Immature natural killer cell (primary cell): ENCODE results near the gene C1GALT1C1. TPM values are rescaled to one million over a fixed set of nuclear protein-coding genes. Genes with fewer than 3 reads are reported as not detected.

Experiments used
- DNase-seq, 3 donors: peaks; one replicate each; pipeline ENCODE4 v3.0.0; 2022; ENCODE audit warnings: mixed read lengths in 1 of 3
- H3K27ac Mint-ChIP-seq, 6 donors: one replicate each; pipeline ENCODE4 v1.8.0; 2020; ENCODE audit warnings: mixed read lengths in 6 of 6, mild to moderate bottlenecking in 5 of 6, inconsistent platforms in 4 of 6, moderate library complexity in 3 of 6
- H3K27me3 Mint-ChIP-seq, 3 donors: one replicate each; pipeline ENCODE4 v1.8.0; 2020 to 2021; ENCODE audit warnings: low read depth in 3 of 3, mild to moderate bottlenecking in 3 of 3, mixed read lengths in 3 of 3, moderate library complexity in 3 of 3, inconsistent platforms in 1 of 3
- H3K36me3 Mint-ChIP-seq, 3 donors: one replicate each; pipeline ENCODE4 v1.8.0; 2020; ENCODE audit warnings: mixed read lengths in 3 of 3, inconsistent platforms in 2 of 3, mild to moderate bottlenecking in 2 of 3
- H3K4me1 Mint-ChIP-seq, 2 donors: one replicate each; pipeline ENCODE4 v1.8.0; 2020; ENCODE audit warnings: inconsistent platforms in 2 of 2, mild to moderate bottlenecking in 2 of 2, mixed read lengths in 2 of 2, moderate library complexity in 1 of 2
- H3K4me3 Mint-ChIP-seq, 5 donors: one replicate each; pipeline ENCODE4 v1.8.0; 2020; ENCODE audit warnings: mild to moderate bottlenecking in 5 of 5, mixed read lengths in 5 of 5, inconsistent platforms in 3 of 5, moderate library complexity in 3 of 5
- H3K9me3 Mint-ChIP-seq, 6 donors: one replicate each; pipeline ENCODE4 v1.8.0; 2020; ENCODE audit warnings: mild to moderate bottlenecking in 6 of 6, mixed read lengths in 6 of 6, inconsistent platforms in 4 of 6, moderate library complexity in 3 of 6
- polyA plus RNA-seq, 3 donors: library from polyadenylated mRNA; unstranded; fragments of 300-500 nt; fragmentation: Illumina TruSeq; gene quantifications; one replicate each; pipeline ENCODE4 v1.2.3, GENCODE V29; 2021

Gene C1GALT1C1
- polyA plus RNA-seq, 3 donors from 2014 or later: 25.9 to 56.6 (median 29.2) TPM

- H3K9me3 Mint-ChIP-seq: no peaks in the 10 kb centered on the region
- H3K27me3 Mint-ChIP-seq: peaks cover 2 to 5% (median 4%) of the 10 kb centered on the region in 3 donors
- no peaks in the 10 kb centered on the region for H3K4me1 Mint-ChIP-seq
- H3K36me3 Mint-ChIP-seq: no peaks in the 10 kb centered on the region
- no peak overlapping the region for H3K27ac Mint-ChIP-seq
- no peak overlapping the region for H3K4me3 Mint-ChIP-seq
- no peak for DNase-seq
Measured at GRCh38 chrX:120638619-120639018, 8.8 kb upstream of the C1GALT1C1 start.

DNA sequence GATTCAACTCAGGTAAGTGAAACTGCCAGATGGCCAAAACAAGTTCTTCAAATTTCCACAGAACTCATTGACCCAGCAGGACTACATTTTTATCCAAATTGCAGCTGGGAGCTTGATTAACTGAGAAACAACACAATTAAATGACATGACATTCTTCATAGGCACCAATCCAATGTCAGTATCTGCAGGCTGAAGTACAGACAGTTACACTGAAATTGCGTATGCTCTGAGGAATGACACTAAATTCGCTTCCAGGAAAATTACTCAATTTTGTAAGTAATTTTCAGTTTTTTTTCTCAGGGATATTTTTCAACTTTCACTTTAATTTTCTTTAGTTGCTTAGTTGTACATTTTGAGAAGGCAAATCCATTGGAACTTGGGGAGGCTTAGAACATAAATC lies 4.5 kb downstream of the C1GALT1C1 start:
- no peak for DNase-seq
- Mint-ChIP-seq H3K27me3 (peaks cover 0 to 8% (median 0%) of the 10 kb centered on the region in 3 donors), H3K4me1 (peaks cover 7 to 8% of the 10 kb centered on the region in 2 donors), H3K36me3 (no peaks in the 10 kb centered on the region), H3K27ac (no peak overlapping the region), H3K9me3 (no peaks in the 10 kb centered on the region), H3K4me3 (no peak overlapping the region)

- no peak overlapping the region for H3K27ac Mint-ChIP-seq
- peaks cover 0 to 7% (median 0%) of the 10 kb centered on the region in 3 donors for H3K36me3 Mint-ChIP-seq
- H3K4me3 Mint-ChIP-seq: no peak overlapping the region
- DNase-seq: no peak
- no peaks in the 10 kb centered on the region for H3K4me1 Mint-ChIP-seq
- H3K27me3 Mint-ChIP-seq: no peaks in the 10 kb centered on the region
- no peaks in the 10 kb centered on the region for H3K9me3 Mint-ChIP-seq
Measured at GRCh38 chrX:120617996-120618630, 11.7 kb downstream of the C1GALT1C1 start.

GRCh38 chrX:120614816-120615215 lies 15.0 kb downstream of the C1GALT1C1 start:
- H3K27ac Mint-ChIP-seq: no peak overlapping the region
- H3K4me3 Mint-ChIP-seq: no peak overlapping the region
- no peaks in the 10 kb centered on the region for H3K9me3 Mint-ChIP-seq
- peaks cover 0 to 9% (median 5%) of the 10 kb centered on the region in 3 donors for H3K36me3 Mint-ChIP-seq
- peaks cover 0 to 2% (median 0%) of the 10 kb centered on the region in 3 donors for H3K27me3 Mint-ChIP-seq
- no peaks in the 10 kb centered on the region for H3K4me1 Mint-ChIP-seq
- DNase-seq: no peak

DNA sequence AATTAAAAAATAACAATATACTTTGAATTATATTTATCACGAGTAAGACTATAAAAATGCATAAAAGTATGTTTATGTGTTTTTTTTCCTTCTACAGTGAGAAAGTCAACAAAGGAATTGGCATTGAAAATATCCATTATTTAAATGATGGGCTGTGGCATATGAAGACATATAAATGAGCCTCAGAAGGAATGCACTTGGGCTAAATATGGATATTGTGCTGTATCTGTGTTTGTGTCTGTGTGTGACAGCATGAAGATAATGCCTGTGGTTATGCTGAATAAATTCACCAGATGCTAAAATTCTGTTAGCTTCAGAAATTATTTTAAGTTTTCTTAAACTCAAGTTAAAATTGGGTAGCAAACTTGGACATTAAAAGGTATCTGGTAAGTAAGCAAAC lies 17.8 kb downstream of the C1GALT1C1 start:
- H3K27ac Mint-ChIP-seq: no peak overlapping the region

DNA sequence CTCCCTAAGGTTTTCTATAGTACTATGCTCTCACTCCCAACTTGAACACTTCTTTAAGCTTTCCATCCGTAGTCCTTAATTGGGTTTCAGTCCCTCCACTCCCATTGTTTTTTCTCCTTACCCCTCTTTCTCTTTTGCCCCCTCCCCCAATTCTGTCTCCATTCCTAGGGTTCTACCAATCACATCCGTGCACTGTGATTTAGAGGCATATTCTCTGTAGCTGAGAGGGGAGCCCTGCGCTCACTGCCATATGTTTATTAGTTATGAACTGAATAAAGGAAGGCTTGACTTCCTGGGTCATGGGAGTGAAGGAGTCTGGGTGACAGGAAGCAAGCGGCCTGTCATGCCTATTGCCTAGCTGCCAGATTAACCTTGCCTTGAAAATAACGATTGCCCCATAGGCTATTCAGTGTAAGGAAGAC lies 25.5 kb downstream of the C1GALT1C1 start:
- H3K4me3 Mint-ChIP-seq: peak overlapping the region; percentile 89 to 97 (median 94)
- peak overlapping the region; percentile 92 to 97 (median 94) for H3K27ac Mint-ChIP-seq
- DNase-seq: peak; percentile 31 to 40 (median 37)
- H3K9me3 Mint-ChIP-seq: no peaks in the 10 kb centered on the region
- peaks cover 5 to 12% (median 8%) of the 10 kb centered on the region in 3 donors for H3K27me3 Mint-ChIP-seq
- H3K4me1 Mint-ChIP-seq: peaks cover 11 to 12% of the 10 kb centered on the region in 2 donors
- no peaks in the 10 kb centered on the region for H3K36me3 Mint-ChIP-seq

More for the DNA sequence above, 17.8 kb downstream of the C1GALT1C1 start:
- DNase-seq: no peak
- Mint-ChIP-seq H3K4me3 (no peak overlapping the region), H3K36me3 (peaks cover 0 to 5% (median 5%) of the 10 kb centered on the region in 3 donors), H3K9me3 (no peaks in the 10 kb centered on the region), H3K27me3 (peaks cover 0 to 2% (median 0%) of the 10 kb centered on the region in 3 donors), H3K4me1 (no peaks in the 10 kb centered on the region)

DNA sequence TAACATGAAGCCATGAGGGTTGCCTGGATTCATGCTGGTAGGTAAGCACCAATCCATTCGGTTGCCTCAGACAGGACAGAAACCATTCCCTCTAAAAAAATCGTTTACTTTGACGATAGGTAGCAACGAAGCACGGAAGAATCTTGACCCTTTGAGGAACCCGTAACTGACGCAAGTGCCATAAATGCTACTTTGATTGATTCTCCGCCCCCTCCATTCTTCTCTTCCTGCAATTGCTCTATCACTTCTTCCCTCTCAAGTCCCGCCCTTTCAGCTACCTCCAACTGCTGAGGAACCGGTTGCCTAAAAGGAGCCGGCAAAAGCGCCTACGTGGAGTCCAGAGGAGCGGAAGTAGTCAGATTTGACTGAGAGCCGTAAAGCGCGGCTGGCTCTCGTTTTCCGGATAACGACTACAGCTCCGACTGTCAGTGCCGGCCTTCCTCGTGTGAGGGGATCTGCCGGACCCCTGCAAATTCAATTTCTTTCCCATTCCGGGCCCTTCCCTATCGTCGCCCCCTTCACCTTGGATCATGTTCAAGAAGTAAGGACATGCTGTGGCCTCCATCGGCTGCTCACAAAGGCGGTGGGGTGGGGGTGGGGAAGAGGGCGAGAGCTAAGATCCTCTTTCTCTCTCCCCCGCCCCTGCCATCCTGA lies 26.0 kb downstream of the C1GALT1C1 start, which contains the start of gene MCTS1:
Gene MCTS1, plus strand, starts transcription at position 395 of the 654 bp plus-strand sequence. Its CDS starts 136 bp downstream, at position 531.
- peaks cover 5 to 12% (median 8%) of the 10 kb centered on the region in 3 donors for H3K27me3 Mint-ChIP-seq
- peaks cover 11 to 12% of the 10 kb centered on the region in 2 donors for H3K4me1 Mint-ChIP-seq
- H3K4me3 Mint-ChIP-seq: peak within 1 kb of the TSS; percentile 89 to 97 (median 94)
- no peaks in the 10 kb centered on the region for H3K36me3 Mint-ChIP-seq
- H3K27ac Mint-ChIP-seq: peak within 1 kb of the TSS; percentile 92 to 97 (median 94)
- DNase-seq: peak; percentile 74 to 84 (median 79)
- H3K9me3 Mint-ChIP-seq: no peaks in the 10 kb centered on the region

DNA sequence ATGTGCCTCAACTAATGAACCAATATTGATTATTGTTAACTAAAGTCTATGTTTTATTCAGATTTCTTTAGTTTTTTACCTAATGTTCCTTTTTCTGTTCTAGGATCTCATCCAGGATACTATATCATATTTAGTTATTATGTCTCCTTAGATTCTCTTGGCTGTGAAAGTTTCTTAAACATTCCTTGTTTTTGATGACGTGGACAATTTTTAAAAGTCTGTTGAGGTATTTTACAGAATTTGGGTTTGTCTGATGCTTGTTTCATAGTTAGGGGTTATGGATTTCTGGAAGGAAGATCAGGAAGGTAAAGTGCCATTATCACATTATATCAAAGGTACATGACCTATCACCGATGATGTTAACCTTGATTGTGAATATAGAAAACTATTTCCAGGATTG lies 44.2 kb downstream of the C1GALT1C1 start:
- Mint-ChIP-seq H3K9me3 (no peaks in the 10 kb centered on the region), H3K27me3 (peaks cover 3 to 5% (median 3%) of the 10 kb centered on the region in 3 donors), H3K27ac (no peak overlapping the region), H3K36me3 (no peaks in the 10 kb centered on the region), H3K4me1 (no peaks in the 10 kb centered on the region), H3K4me3 (no peak overlapping the region)
- DNase-seq: no peak

Other genes starting within 250 kb of the C1GALT1C1 start
- gene LAMP2, start 160.8 kb downstream of the C1GALT1C1 start, polyA plus RNA-seq: 100 to 1,000 TPM; 102 to 191 (median 113) TPM
- 10 to 100 TPM; 16.8 to 28.7 (median 17.0) TPM for gene CUL4B, start 69.1 kb downstream of the C1GALT1C1 start, polyA plus RNA-seq
- gene MCTS1, start 26.0 kb downstream of the C1GALT1C1 start, polyA plus RNA-seq: 10 to 100 TPM; 64.7 to 80.5 (median 70.3) TPM
- gene CT47B1, start 245.8 kb upstream of the C1GALT1C1 start, polyA plus RNA-seq: not detected